DOHH2 (cell line): ENCODE data around the gene HTRA2.

ENCODE experiments used
- H3F3A ChIP-seq: fragments of 200-600 bp; sonication (generic), shearing (Covaris generic); 2 replicates; pipeline ENCODE4 v1.6.0; 2016; ENCODE audit warnings: antibody characterized with exemption, mild to moderate bottlenecking; ENCODE audit not compliant: control insufficient read depth, insufficient read depth
- H3K27ac ChIP-seq: fragments of 200-600 bp; sonication (generic); 2 replicates; pipeline ENCODE4 v1.5.1; 2014; ENCODE audit warnings: low read depth, mild to moderate bottlenecking, low read length, moderate library complexity
- H3K27me3 ChIP-seq: fragments of 200-600 bp; sonication (generic); 2 replicates; pipeline ENCODE4 v1.6.1; 2014; ENCODE audit warnings: mild to moderate bottlenecking, low read length, mixed read lengths; ENCODE audit not compliant: control insufficient read depth
- H3K36me3 ChIP-seq: fragments of 200-600 bp; sonication (generic); 2 replicates; pipeline ENCODE4 v1.6.1; 2014; ENCODE audit warnings: mild to moderate bottlenecking, low read length, moderate library complexity, mixed read lengths; ENCODE audit not compliant: control insufficient read depth
- H3K4me1 ChIP-seq: fragments of 200-600 bp; sonication (generic); 2 replicates; pipeline ENCODE4 v1.6.1; 2014; ENCODE audit warnings: mild to moderate bottlenecking, low read length, mixed read lengths; ENCODE audit not compliant: control insufficient read depth
- H3K4me2 ChIP-seq: fragments of 200-600 bp; sonication (generic); 2 replicates; pipeline ENCODE4 v1.6.0; 2014; ENCODE audit warnings: mild to moderate bottlenecking, low read length, moderate library complexity
- H3K4me3 ChIP-seq: fragments of 200-600 bp; sonication (generic); 2 replicates; pipeline ENCODE4 v1.5.1; 2014; ENCODE audit warnings: mild to moderate bottlenecking, low read length, mixed read lengths
- H3K79me2 ChIP-seq: fragments of 200-600 bp; sonication (generic); 2 replicates; pipeline ENCODE4 v1.6.1; 2014; ENCODE audit warnings: mild to moderate bottlenecking, low read length, mixed read lengths; ENCODE audit not compliant: control insufficient read depth
- H3K9me2 ChIP-seq: fragments of 200-600 bp; sonication (generic); replicated peaks from 2 replicates; pipeline ENCODE4 v1.6.1; 2014; ENCODE audit warnings: mild to moderate bottlenecking, low read length, mixed read lengths; ENCODE audit not compliant: control insufficient read depth
- H3K9me3 ChIP-seq: fragments of 200-600 bp; sonication (generic); 2 replicates; pipeline ENCODE4 v1.6.1; 2014; ENCODE audit warnings: antibody characterized with exemption, low read length, mixed read lengths; ENCODE audit not compliant: control insufficient read depth, insufficient read depth
- H4K20me1 ChIP-seq: fragments of 200-600 bp; sonication (generic); 2 replicates; pipeline ENCODE4 v1.6.0; 2014; ENCODE audit warnings: low read depth, mild to moderate bottlenecking, antibody characterized with exemption, low read length, moderate library complexity; ENCODE audit not compliant: control insufficient read depth, insufficient read depth
- CTCF ChIP-seq: fragments of 200-600 bp; sonication (generic); IDR thresholded peaks from one replicate; pipeline ENCODE4 v1.5.1; 2014; ENCODE audit warnings: antibody characterized with exemption, mild to moderate bottlenecking, low read depth, low read length; ENCODE audit not compliant: poor library complexity, severe bottlenecking
- EZH2phosphoT487 ChIP-seq: fragments of 200-600 bp; sonication (generic); IDR thresholded peaks from 2 replicates; pipeline ENCODE4 v1.6.1; 2017; ENCODE audit warnings: borderline replicate concordance, mild to moderate bottlenecking, antibody characterized with exemption, low read length, moderate library complexity, mixed read lengths

Gene HTRA2

GRCh38 chr2:74555610-74556103 lies 25.9 kb downstream of the HTRA2 start:
- Histone ChIP-seq H3K9me2 (no peaks in the 10 kb centered on the region), H3K4me1 (peaks cover 28% of the 10 kb centered on the region), H3K27ac (no peak overlapping the region), H3K27me3 (peaks cover 12% of the 10 kb centered on the region), H3K4me2 (peak overlapping the region; percentile 87), H3K9me3 (no peaks in the 10 kb centered on the region), H3K36me3 (peaks cover 13% of the 10 kb centered on the region), H4K20me1 (no peaks in the 10 kb centered on the region; the same call in 1 of the 2 replicates), H3F3A (no peaks in the 10 kb centered on the region), H3K4me3 (peak overlapping the region; percentile 91), H3K79me2 (peaks cover 17% of the 10 kb centered on the region)
- TF ChIP-seq EZH2phosphoT487 (no peak), CTCF (no peak)

- no peaks in the 10 kb centered on the region for H3K9me3 ChIP-seq
- no peaks in the 10 kb centered on the region for H3F3A ChIP-seq
- H3K36me3 ChIP-seq: peaks cover 13% of the 10 kb centered on the region
- H3K4me1 ChIP-seq: peaks cover 28% of the 10 kb centered on the region
- no peak overlapping the region; the same call in 1 of the 2 replicates for H3K4me3 ChIP-seq
- peaks cover 13% of the 10 kb centered on the region for H3K27me3 ChIP-seq
- no peak for TF ChIP-seq CTCF
- no peak for TF ChIP-seq EZH2phosphoT487
- no peaks in the 10 kb centered on the region; the same call in 1 of the 2 replicates for H4K20me1 ChIP-seq
- peak overlapping the region; percentile 87; the same call in 1 of the 2 replicates for H3K4me2 ChIP-seq
- H3K9me2 ChIP-seq: no peaks in the 10 kb centered on the region
- no peak overlapping the region for H3K27ac ChIP-seq
- peaks cover 17% of the 10 kb centered on the region for H3K79me2 ChIP-seq
Measured at GRCh38 chr2:74556159-74556558, 26.4 kb downstream of the HTRA2 start.

GRCh38 chr2:74556831-74557370 lies 27.2 kb downstream of the HTRA2 start:
- Histone ChIP-seq H3F3A (no peaks in the 10 kb centered on the region), H3K27me3 (peaks cover 14% of the 10 kb centered on the region), H3K9me2 (no peaks in the 10 kb centered on the region), H3K27ac (no peak overlapping the region), H3K4me3 (no peak overlapping the region), H3K4me2 (no peak overlapping the region), H3K9me3 (no peaks in the 10 kb centered on the region), H3K36me3 (peaks cover 13% of the 10 kb centered on the region), H3K79me2 (peaks cover 17% of the 10 kb centered on the region), H3K4me1 (peaks cover 28% of the 10 kb centered on the region), H4K20me1 (no peaks in the 10 kb centered on the region; the same call in 1 of the 2 replicates)
- TF ChIP-seq CTCF (no peak), EZH2phosphoT487 (no peak)
